GM13976 (cell line): ENCODE measurements around the gene HTR3C.
"Not testable (repeated sequence)": the region's sequence is repeated elsewhere in the genome, so short reads cannot be mapped to it uniquely, and the experiment has no call there.

Experiments used
- DNase-seq: peaks from one replicate; pipeline ENCODE4 v3.0.0; 2012; ENCODE audit warnings: low spot score
- in situ Hi-C: fragments of 300-500 bp; cut with MboI; formaldehyde crosslinking; loops from one replicate; pipeline ENCODE4 v1.12.0; 2022; ENCODE audit warnings: low sequenced_read_pairs, mixed read lengths, inconsistent platforms; ENCODE audit not compliant: unreplicated experiment
- TF ChIP-seq, protein P1 (sequence below): IDR thresholded peaks from 2 replicates; pipeline ENCODE4 v1.5.1; 2012; ENCODE audit warnings: borderline replicate concordance, mild to moderate bottlenecking; ENCODE audit not compliant: insufficient read depth; ENCODE audit errors: extremely low read depth, missing control alignments, control extremely low read depth

The HTR3C gene

DNA sequence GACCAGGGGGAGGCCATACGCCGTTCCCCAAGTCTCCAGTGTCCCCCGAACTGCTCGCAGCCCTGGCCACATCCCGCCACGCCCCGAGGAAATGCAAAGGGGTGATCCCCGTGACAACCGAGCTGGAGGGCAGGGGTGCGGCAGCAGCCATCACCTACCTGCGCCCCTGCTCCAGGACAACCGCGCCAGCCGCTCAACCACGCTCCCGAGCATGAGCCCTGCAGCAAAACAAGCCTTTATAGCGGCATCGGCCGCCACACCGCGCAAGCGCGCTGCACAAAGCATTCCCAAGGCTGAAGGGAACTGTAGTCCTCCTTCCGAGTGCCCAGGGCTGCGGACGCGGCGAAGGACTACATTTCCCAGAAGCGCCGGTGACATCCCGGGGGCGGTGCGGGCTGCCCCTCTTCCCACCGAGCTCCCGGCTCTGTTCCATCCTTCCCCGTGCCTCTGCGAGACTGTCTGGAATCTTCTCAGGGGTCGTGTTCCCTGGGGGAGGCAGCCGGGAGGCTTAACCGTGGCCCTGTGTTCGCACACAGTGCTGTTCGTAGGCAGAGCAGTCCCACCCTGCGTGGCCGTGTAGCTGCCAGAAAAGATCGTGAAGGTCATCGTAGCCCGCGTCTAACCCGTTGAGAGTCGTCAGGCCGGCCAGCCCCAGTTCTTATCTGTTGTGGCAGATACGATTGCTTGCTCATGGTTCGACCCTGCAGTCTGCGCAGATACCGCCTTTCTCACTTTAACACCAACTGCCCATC, 35.0 kb upstream of the HTR3C start, which contains the start of gene ABCC5:
Gene ABCC5, minus strand, starts transcription at position 213 of the 752 bp plus-strand sequence. CDS start 3,492 bp downstream, outside the sequence.
- in situ Hi-C loops = loop anchor here (10.0 kb wide), 1 partner anchor 113 kb away; no protein-coding TSS in a partner anchor
- peak; percentile 96 for DNase-seq

DNA sequence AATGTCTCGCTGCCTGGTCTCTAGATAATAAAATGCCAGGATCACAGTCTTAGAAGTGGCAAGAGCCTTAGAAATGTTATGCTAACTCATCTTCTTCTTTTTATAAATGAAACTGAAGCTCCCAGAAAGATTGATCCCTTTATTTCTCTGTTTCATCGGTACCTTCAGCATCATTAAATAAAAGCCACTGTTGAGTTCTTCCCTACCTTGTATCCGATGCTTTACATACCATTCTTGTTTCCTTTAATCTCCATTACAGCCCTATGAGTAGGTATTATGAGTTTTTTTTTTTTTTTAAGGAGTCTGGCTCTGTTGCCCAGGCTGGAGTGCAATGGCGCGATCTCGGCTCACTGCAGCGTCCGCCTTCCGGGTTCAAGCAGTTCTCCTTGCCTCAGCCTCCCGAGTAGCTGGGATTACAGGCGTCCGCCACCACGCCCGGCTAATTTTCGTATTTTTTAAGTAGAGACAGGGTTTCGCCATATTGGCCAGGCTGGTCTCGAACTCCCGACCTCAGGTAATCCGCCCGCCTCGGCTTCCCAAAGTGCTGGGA, 34.3 kb upstream of the HTR3C start:
- TF ChIP-seq, protein P1, sequence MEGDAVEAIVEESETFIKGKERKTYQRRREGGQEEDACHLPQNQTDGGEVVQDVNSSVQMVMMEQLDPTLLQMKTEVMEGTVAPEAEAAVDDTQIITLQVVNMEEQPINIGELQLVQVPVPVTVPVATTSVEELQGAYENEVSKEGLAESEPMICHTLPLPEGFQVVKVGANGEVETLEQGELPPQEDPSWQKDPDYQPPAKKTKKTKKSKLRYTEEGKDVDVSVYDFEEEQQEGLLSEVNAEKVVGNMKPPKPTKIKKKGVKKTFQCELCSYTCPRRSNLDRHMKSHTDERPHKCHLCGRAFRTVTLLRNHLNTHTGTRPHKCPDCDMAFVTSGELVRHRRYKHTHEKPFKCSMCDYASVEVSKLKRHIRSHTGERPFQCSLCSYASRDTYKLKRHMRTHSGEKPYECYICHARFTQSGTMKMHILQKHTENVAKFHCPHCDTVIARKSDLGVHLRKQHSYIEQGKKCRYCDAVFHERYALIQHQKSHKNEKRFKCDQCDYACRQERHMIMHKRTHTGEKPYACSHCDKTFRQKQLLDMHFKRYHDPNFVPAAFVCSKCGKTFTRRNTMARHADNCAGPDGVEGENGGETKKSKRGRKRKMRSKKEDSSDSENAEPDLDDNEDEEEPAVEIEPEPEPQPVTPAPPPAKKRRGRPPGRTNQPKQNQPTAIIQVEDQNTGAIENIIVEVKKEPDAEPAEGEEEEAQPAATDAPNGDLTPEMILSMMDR = no peak
- DNase-seq = no peak
- in situ Hi-C loops = loop anchor here (10.0 kb wide), 1 partner anchor 114 kb away; no protein-coding TSS in a partner anchor

More for the DNA sequence above, 35.0 kb upstream of the HTR3C start, which contains the start of gene ABCC5:
- TF ChIP-seq, protein P1 = peak; percentile 33

DNA sequence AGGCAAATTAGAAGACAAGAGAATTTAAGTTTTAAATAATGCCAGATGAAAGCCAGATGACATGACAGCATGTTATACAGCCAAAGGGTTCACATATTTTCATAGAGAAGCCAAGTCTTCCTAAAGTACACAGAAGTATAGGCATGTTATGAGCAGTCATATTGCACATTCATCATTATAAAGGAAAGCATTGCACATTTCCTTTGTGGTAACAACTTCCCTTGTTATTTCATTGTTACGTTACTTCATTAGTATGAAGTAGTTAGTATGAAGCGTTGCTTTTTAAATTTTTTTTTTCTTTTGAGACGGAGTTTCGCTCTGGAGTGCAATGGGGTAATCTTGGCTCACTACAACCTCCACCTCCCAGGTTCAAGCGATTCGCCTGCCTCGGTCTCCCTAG, 30.5 kb upstream of the HTR3C start:
- in situ Hi-C loops = no loop called here
- TF ChIP-seq, protein P1 = no peak
- no peak for DNase-seq

DNA sequence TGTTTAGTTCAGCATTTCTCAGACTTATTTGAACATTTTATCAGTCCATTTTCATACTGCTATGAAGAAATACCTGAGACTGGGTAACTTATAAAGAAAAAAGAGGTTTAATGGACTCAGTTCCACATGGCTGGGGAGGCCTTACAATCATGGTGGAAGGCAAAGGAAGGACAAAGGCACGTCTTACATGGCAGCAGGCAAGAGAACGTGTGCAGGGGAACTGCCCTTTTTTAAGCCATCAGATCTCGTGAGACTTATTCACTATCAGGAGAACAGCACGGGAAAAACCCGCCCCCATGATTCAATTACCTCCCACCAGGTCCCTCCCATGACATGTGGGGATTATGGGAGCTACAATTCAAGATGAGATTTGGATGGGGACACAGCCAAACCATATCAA, 27.6 kb upstream of the HTR3C start:
- in situ Hi-C loops, DNase-seq: not testable (repeated sequence)

DNA sequence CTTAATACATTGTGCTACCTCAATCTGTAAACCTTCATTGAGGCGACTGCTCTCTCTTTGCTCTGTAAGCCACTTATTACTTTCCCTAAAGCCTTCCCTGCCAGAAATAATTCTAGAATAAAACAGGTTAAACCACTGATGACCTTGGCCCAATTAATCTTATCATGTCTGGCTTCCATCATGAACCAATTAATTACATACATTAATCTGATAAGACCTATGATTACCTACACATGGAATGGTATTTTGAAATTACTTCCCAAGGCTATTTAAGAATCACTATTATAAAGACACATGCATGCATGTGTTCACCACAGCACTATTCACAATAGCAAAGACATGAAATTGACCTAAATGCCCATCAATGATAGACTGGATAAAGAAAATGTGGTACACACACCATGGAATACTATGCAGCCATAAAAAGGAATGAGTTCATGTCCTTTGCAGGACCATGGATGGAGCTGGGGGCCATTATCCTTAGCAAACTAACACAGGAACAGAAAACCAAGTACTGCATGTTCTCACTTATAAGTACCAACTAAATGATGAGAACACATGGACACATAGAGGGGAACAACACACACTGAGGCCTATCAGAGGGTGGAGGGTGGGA, 24.5 kb upstream of the HTR3C start:
- DNase-seq, in situ Hi-C loops: not testable (repeated sequence)

DNA sequence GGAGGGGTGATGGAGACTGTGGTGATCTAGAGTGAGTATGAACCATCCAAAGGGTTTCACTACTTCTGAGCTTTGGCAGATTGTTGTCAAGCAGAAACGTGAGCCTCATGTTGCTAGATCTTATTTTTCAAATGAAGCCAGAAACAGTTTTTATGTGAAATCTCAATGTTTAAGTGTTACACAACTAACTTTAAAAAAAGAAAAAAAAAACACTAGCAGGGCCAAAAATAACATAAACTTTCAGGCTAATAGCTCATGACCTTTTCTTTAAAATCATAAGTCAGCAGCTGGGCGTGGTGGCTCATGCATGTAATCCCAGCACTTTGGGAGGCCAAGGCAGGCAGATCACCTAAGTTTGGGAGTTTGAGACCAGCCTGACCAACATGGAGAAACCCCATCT, 23.4 kb upstream of the HTR3C start:
- TF ChIP-seq, protein P1 = no peak
- no peak for DNase-seq
- in situ Hi-C loops = no loop called here

DNA sequence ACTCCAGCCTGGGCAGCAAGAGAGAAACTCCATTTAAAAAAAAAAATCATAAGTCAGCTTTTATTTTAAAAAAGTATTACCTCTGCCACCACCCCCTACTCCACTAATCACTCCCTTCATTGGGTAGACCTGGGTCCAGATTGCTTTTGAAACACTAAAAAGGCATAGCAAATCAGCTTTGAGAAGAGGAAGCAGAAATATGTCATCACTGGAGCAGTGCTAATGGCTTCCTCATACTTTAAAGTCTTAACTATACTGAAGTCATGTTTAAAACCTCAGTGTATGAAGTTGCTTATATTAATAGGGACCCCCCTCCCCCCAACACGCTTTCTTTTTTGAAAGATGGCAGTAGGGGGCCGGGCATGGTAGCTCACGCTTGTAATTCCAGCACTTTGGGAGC, 22.3 kb upstream of the HTR3C start:
- in situ Hi-C loops = no loop called here
- TF ChIP-seq, protein P1 = no peak
- no peak for DNase-seq
